Heart left ventricle (tissue), 16 donors: Measurements from ENCODE around the gene KLHL22. TPM values are rescaled to one million over a fixed set of nuclear protein-coding genes. Genes with fewer than 3 reads are reported as not detected.

ENCODE experiments used
- ATAC-seq, 4 donors: fragments of 200-7000 bp; cut with Tn5 transposase; one replicate each; pipeline ENCODE4 v1.9.1; 2020 to 2022; ENCODE audit warnings: moderate library complexity in 4 of 4, mild to moderate bottlenecking in 3 of 4, moderate number of reproducible peaks in 1 of 4
- DNase-seq, 5 donors: peaks; one replicate each; pipeline ENCODE4 v3.0.0-alpha.2; 2020
- H3K27ac ChIP-seq, 12 donors: fragments of 200-600 bp; sonication (generic) in 4 of 12; one replicate each; pipeline versions ENCODE4 v1.5.0 to v1.8.0; 2016 to 2022; ENCODE audit warnings: mild to moderate bottlenecking in 2 of 12
- H3K27me3 ChIP-seq, 9 donors: fragments of 200-600 bp; sonication (generic) in 2 of 9; one replicate each; pipeline versions ENCODE4 v1.5.1 to v1.8.0; 2016 to 2022; ENCODE audit warnings: mild to moderate bottlenecking in 3 of 9
- H3K36me3 ChIP-seq, 9 donors: fragments of 200-600 bp; sonication (generic) in 2 of 9; one replicate each; pipeline versions ENCODE4 v1.5.0 to v1.8.0; 2018 to 2022; ENCODE audit warnings: mild to moderate bottlenecking in 2 of 9
- H3K4me1 ChIP-seq, 12 donors: fragments of 200-600 bp; sonication (generic) in 4 of 12; one replicate each; pipeline versions ENCODE4 v1.5.0 to v1.8.0; 2016 to 2022; ENCODE audit warnings: mild to moderate bottlenecking in 3 of 12
- H3K4me3 ChIP-seq, 12 donors: fragments of 200-600 bp; sonication (generic) in 4 of 12; one replicate each; pipeline versions ENCODE4 v1.5.0 to v1.8.0; 2017 to 2022; ENCODE audit warnings: mild to moderate bottlenecking in 9 of 12, moderate library complexity in 4 of 12
- H3K9me3 ChIP-seq, 12 donors: fragments of 200-600 bp; sonication (generic) in 4 of 12; one replicate each; pipeline versions ENCODE4 v1.5.0 to v1.8.0; 2016 to 2022; ENCODE audit warnings: mild to moderate bottlenecking in 1 of 12
- CTCF ChIP-seq, 12 donors: fragments of 200-600 bp; sonication (generic) in 4 of 12; IDR thresholded peaks; one replicate each; pipeline versions ENCODE4 v1.5.0 to v1.8.0; 2018 to 2022; ENCODE audit warnings: antibody characterized with exemption in 12 of 12, mild to moderate bottlenecking in 5 of 12
- POLR2A ChIP-seq, 2 donors: fragments of 450-650 bp; IDR thresholded peaks; one replicate each; pipeline ENCODE4 v1.6.1; 2017; ENCODE audit warnings: antibody characterized with exemption in 2 of 2, mild to moderate bottlenecking in 2 of 2, moderate library complexity in 2 of 2
- WGBS, 4 donors: extraction: QIAGEN DNeasy Blood & Tissue Kit in 2 of 4; methylation state at CpG; one replicate each; pipeline versions ENCODE4 v1.1.5 to v1.1.7; 2013 to 2018; 5-methylcytosine and 5-hydroxymethylcytosine counted together
- intact Hi-C, 10 donors: fragments of 100-400 bp; cut with DNase I; formaldehyde crosslinking; loops; one replicate each; pipeline versions ENCODE4 v1.11.1 to v1.14.2; 2022
- polyA plus RNA-seq, 2 donors: library from polyadenylated mRNA; stranded (reverse); fragments of 200-250 nt; gene quantifications; one replicate each; pipeline ENCODE4 v1.2.3, GENCODE V29; 2013
- total RNA-seq, 9 donors: library from RNA; depleted of rRNA in 2 of 9; stranded (reverse); fragments of >200 nt in 2 of 9; fragmentation: NEBNext Ultra II Directional in 3 of 9; extraction: Animal tissue kit (Norgen Biotek cat#: 25700) in 3 of 9; gene quantifications; one replicate each; pipeline versions ENCODE4 v1.1.0 to v1.2.4, GENCODE V29; 2016 to 2023
- donor health status: ischemic (EF 13 %, LVEDD 7.1; RV severe dilation, severe dysfunction).
- donor health status: healthy with polysubstance abuse.
- donor health status: DM: no; HTN: yes; CAD: no.
- donor health status: DM: no; HTN: no; CAD: no.
- donor health status: ischemic (EF 25% LVEDD 6.9; RV normal size, moderate dysfunction).
- donor health status: ischemic (EF 25% LVEDD 5.7; RV mildly dilated, moderate dysfunction).
- donor health status: healthy.
- donor health status: DM: yes; HTN: yes; CAD: no.
- donor health status: ischemic (EF 35%, LVEDD 5.7; RV mildly dilated, moderate dysfunction).
- donor health status: nonischemic (EF 11% LVEDD 7.7; RV severe dilation, severe dysfunction).
- donor health status: DM: yes; HTN: yes; CAD: no.
- donor health status: PGD.
- donor health status: ischemic (EF 29% LVEDD 5.4; RV normal size, mild dysfunction).
- donor health status: nonischemic (EF 23%, LVEDD 6.1; RV moderate dilation, normal function).

The KLHL22 gene
- total and polyA plus RNA-seq, 11 donors = 10.2 to 23.6 (median 16.8) TPM

DNA sequence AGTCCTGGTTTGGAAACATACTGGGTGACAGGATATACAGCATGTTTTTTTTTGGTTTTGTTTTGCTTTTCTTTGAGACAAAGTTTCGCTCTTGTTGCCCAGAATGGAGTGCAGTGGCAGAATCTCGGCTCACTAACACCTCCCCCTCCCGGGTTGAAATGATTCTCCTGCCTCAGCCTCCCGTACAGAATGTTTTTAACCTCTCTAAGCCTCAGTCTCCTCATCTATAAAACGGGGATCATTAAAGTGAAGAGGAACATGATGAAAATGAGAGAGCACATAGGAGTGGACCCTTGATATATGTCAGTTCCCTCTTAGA is 29.9 kb downstream of the KLHL22 start:
- H3K9me3 ChIP-seq = no peaks in the 10 kb centered on the region
- intact Hi-C loops = no loop called here
- H3K4me3 ChIP-seq = no peak overlapping the region
- 88 to 92% (median 89%) methylated on average over 5 of the region's 5 CpGs for WGBS, 4 donors
- no peak for ATAC-seq
- peaks cover 0 to 31% (median 7%) of the 10 kb centered on the region in 12 donors for H3K4me1 ChIP-seq
- no peak for DNase-seq
- peaks cover 0 to 46% (median 20%) of the 10 kb centered on the region in 9 donors for H3K36me3 ChIP-seq
- no peaks in the 10 kb centered on the region for H3K27me3 ChIP-seq
- no peak for TF ChIP-seq POLR2A (IDR thresholded peaks at IDR 0.05)
- no peak overlapping the region for H3K27ac ChIP-seq

DNA sequence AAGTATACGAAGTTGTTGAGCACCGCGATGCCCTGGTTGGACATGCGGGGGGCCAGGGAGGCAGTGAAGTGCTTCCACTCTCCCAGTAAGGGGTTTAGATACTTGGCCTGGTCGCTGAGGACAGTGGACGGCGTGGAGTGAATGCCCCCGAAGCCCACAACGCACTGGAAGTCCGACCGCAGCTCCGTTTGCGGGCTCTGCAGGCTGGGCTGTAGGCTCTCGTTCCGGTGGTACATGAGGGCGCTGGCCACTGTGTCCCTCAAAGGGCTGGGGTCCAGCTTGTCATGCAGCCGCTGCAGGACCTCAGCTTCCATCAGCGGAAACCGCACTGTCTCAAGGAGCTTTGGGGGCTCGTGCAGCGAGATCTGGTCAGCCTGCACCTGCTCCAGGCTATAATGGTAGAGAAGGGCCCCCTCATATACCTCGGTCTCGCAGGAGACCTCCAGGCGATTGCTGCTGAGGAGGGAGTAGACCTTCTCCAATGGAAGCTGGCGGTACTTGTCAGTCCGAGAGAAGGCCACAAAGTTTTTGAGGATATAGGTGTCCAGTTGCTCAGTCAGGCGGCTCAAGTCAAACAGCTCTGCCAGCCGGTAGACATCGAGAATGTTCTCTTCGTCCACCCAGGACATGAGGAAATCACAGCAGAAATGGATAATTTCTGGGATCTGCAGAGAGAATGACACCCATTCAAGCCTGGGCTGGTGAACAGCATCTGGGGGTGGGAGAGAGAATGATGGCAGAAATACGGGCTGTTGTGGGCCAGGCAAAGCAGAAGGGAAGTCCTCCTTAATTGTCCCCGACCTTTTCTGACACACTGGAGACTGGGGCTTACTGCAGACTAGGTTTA is 30.5 kb downstream of the KLHL22 start:
- intact Hi-C loops = no loop called here
- no peaks in the 10 kb centered on the region for H3K27me3 ChIP-seq
- 94 to 96% (median 96%) methylated on average over 26 to 32 of the region's 32 CpGs for WGBS, 4 donors
- H3K36me3 ChIP-seq = peaks cover 0 to 44% (median 19%) of the 10 kb centered on the region in 9 donors
- peak overlapping the region in 1 of 12 donors; percentile 90 for H3K27ac ChIP-seq
- no peak for DNase-seq
- no peak for ATAC-seq
- H3K9me3 ChIP-seq = no peaks in the 10 kb centered on the region
- H3K4me1 ChIP-seq = peaks cover 0 to 31% (median 7%) of the 10 kb centered on the region in 12 donors
- no peak overlapping the region for H3K4me3 ChIP-seq
- TF ChIP-seq POLR2A (IDR thresholded peaks at IDR 0.05) (no peak), CTCF (IDR thresholded peaks at IDR 0.05) (no peak)

- ATAC-seq (no peak), DNase-seq (no peak)
- H3K4me3 ChIP-seq = no peak overlapping the region
- intact Hi-C loops = no loop called here
- 87 to 92% (median 91%) methylated on average over 8 to 11 of the region's 11 CpGs for WGBS, 4 donors
- peaks cover 0 to 37% (median 18%) of the 10 kb centered on the region in 9 donors for H3K36me3 ChIP-seq
- no peaks in the 10 kb centered on the region for H3K9me3 ChIP-seq
- no peaks in the 10 kb centered on the region for H3K27me3 ChIP-seq
- TF ChIP-seq CTCF (IDR thresholded peaks at IDR 0.05) = no peak
- no peak for TF ChIP-seq POLR2A (IDR thresholded peaks at IDR 0.05)
- H3K4me1 ChIP-seq = peaks cover 0 to 31% (median 7%) of the 10 kb centered on the region in 12 donors
- H3K27ac ChIP-seq = peak overlapping the region in 4 of 12 donors; percentile 27 to 90 (median 44)
Observed at GRCh38 chr22:20464096-20464614, 31.4 kb downstream of the KLHL22 start.

DNA sequence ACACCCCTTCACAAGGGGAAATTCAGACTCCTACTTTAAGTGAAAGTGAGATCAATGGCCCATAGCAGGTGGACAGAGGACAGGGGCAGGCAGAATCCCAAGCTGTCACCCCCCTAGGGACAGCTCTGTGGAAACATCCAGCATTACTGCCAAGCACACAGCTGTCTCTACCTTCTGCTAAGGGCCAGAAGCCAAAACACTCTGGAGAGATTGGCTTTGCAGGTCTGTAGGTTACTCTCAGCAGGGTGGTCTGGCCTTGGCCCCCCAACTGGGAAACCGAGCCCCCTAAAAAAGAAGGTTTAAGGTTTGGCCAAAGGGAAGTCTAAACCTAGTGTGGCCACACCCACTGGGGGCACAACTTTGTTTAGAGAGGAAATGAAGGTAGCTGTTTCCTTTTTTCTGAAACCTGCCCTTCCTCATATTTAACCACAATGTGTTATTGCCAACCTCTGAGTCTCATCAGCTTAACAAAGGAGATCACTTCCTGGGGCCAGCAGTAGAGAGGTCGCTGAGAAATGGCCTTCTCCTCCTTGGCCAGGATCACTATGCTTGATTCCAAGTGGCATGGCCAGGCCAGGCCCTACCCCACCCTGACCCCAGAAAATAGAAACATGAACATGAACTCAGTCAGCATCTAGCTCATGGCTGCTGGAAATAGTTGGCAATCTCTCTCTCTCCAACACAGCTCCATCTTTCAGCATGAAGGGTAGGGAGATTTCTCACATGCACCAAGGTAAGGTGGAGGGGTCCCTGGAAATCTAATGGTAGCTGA is 32.1 kb downstream of the KLHL22 start:
- WGBS, 4 donors = 43 to 62% (median 53%) methylated on average over 2 of the region's 2 CpGs
- H3K27ac ChIP-seq = peak overlapping the region in 7 of 12 donors; percentile 6 to 90 (median 39)
- H3K36me3 ChIP-seq = peaks cover 0 to 37% (median 18%) of the 10 kb centered on the region in 9 donors

More for the DNA sequence above, 32.1 kb downstream of the KLHL22 start:
- intact Hi-C loops = no loop called here
- H3K4me1 ChIP-seq = peaks cover 0 to 31% (median 7%) of the 10 kb centered on the region in 12 donors
- H3K4me3 ChIP-seq = no peak overlapping the region
- no peaks in the 10 kb centered on the region for H3K27me3 ChIP-seq
- ATAC-seq (peak in 3 of 4 donors; percentile 21 to 41 (median 26)), DNase-seq (no peak)
- H3K9me3 ChIP-seq = no peaks in the 10 kb centered on the region
- TF ChIP-seq POLR2A (IDR thresholded peaks at IDR 0.05) = no peak
- no peak for TF ChIP-seq CTCF (IDR thresholded peaks at IDR 0.05)
